HG03558 (cell line): ENCODE data around the gene CDK18.

Experiments used
- ATAC-seq: cut with Tn5 transposase; IDR thresholded peaks from one replicate; pipeline ENCODE4 v1.9.1; 2021; ENCODE audit warnings: moderate number of reproducible peaks; ENCODE audit not compliant: unreplicated experiment; ENCODE audit errors: extremely low read depth

The CDK18 gene

GRCh38 chr1:205502111-205502810, 2.2 kb upstream of the CDK18 start:
- ATAC-seq, result no peak

- no peak for ATAC-seq
Measured at GRCh38 chr1:205502992-205503391, 1.5 kb upstream of the CDK18 start.

GRCh38 chr1:205505076-205505729, 734 bp downstream of the CDK18 start:
- no peak for ATAC-seq

GRCh38 chr1:205505791-205506190, 1.3 kb downstream of the CDK18 start:
- no peak for ATAC-seq

- no peak for ATAC-seq
Measured at GRCh38 chr1:205506409-205507200, 2.1 kb downstream of the CDK18 start.

GRCh38 chr1:205508227-205508714, 3.8 kb downstream of the CDK18 start:
- ATAC-seq, result no peak

- ATAC-seq, result no peak
Measured at GRCh38 chr1:205510308-205510950, 6.0 kb downstream of the CDK18 start.

- ATAC-seq, result no peak
Measured at GRCh38 chr1:205510951-205511330, 6.5 kb downstream of the CDK18 start.

- ATAC-seq, result no peak
Measured at GRCh38 chr1:205512059-205513045, 7.9 kb downstream of the CDK18 start.

- no peak for ATAC-seq
Measured at GRCh38 chr1:205513774-205514173, 9.3 kb downstream of the CDK18 start.

- ATAC-seq, result no peak
Measured at GRCh38 chr1:205514211-205515142, 10.0 kb downstream of the CDK18 start.

- no peak for ATAC-seq
Measured at GRCh38 chr1:205515781-205516253, 11.3 kb downstream of the CDK18 start.

- no peak for ATAC-seq
Measured at GRCh38 chr1:205516362-205516761, 11.9 kb downstream of the CDK18 start.

GRCh38 chr1:205517288-205517687, 12.8 kb downstream of the CDK18 start:
- no peak for ATAC-seq

GRCh38 chr1:205517763-205518162, 13.3 kb downstream of the CDK18 start:
- no peak for ATAC-seq

- ATAC-seq, result no peak
Measured at GRCh38 chr1:205518661-205519540, 14.4 kb downstream of the CDK18 start.

GRCh38 chr1:205519541-205520131, 15.2 kb downstream of the CDK18 start:
- no peak for ATAC-seq
